ENCODE results near the gene SLC1A3. TPM values are rescaled to one million over a fixed set of nuclear protein-coding genes. Genes with fewer than 3 reads are reported as not detected.

The SLC1A3 gene
- total RNA-seq, 1 experiment from 2014 or later, result 17.0 TPM

DNA sequence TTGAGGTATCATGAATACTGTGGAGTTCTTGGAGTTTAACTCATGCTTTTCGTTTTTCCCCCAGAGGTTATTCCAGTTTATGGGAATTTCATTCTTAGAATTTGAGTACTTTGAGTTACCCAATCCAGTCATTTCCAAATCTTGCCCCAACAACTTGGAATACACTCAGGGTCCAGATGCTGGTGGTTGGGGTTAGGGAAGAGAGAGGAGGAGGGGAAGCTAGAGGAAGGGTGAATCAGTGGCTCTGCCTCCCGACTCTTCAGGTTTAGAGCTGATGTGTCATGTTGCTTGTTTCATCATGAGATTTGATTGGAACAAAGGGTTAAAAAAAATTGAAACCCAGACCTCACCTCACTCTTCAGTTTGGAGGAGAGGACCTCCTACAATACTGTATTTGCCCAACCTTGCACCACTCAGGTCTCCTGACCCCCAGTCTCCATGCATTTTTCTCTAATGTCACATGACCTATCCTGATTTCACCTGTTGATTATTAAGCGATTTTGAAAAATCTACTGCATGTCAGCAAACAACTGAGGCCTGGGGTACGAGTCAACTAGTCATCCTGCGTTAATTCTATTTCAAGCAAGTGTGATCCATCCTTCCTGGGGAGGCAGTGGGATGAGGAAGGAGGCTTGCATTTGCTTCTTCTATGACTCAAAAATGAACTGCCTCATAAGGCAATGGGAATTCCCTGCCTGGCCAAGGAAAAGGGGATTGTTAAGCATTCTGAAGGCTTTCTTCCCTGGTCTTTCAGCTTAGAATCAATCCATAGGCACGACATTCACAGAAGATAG lies 6.2 kb upstream of the SLC1A3 start:
- peak; percentile 35 for DNase-seq (ENCODE audit: low read depth)

DNA sequence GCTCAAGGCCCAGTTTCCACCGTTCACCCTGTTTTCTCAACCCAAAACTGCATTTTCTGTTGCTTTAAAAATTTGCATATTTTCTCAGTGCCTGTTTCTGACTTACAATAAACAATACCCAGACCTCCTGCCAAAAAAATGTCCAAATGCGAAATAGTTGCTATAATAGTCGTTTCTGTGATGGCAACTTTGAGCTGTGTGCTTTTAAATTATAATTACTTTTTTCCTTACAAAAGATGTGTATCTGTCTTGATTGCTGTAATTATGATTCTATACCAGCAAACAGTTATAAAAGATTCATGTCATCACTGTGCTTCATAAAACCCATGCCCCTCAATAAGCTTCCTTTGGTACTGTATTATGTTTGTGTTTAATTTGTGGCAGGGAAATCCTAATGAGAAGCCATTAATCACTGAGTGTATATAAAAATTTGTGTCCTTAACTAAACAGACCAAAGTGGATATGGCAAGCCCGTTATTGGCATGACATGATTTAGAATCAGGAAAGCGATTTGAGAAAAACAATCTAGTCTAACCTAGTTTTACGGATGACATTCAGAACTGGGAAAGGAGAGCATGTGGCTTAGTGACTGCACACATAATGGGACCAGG lies 5.4 kb upstream of the SLC1A3 start:
- DNase-seq (ENCODE audit: low read depth), result peak; percentile 36

DNA sequence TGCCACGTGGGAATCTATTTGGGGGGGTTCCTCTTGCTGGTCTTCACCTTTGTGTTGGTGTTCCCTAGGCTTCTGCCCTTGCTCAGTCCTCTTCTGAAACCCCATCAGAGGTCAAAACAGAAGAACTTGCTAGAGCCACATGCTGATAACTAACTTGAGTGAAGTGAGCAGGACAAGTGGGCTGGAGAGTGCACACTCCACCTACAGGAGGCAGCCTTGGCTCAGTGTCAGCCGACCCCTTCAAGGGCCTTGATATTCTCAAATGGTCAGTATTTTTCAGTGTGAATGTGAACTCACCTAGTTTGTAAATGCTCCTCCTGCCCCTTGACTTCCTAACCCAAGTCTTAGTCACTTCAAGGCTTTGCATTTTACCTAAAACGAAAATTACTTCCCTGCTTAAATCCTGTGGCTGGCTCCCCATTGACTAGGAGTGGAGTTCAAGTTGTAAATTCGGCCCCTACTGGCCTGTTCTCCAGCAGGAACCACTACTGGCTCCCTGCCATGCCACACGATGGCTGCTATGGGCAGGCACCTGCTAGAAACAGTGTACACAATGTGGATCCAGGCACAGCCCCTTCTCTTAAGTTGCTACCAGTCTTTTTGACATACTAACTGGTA lies 3.6 kb upstream of the SLC1A3 start:
- peak; percentile 29 for DNase-seq (ENCODE audit: low read depth)

DNA sequence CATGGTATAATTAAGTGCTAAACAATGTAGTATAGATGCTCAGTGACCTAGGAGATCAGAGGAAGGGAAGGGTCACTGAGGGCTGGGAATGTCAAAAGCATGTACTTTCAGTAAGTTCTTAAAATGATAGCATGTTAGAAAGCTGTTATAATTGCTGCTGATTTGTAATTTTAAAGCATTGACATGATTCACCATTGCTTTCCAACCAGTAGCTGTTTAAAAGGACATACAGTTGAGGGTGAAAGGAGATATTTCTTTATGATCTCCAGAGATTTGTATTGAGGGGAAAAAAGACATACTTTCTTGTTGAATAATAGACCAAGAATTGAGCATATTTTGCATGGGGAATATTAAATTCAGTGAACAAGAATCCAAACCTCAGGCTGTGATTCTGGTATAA lies 1.2 kb upstream of the SLC1A3 start:
- DNase-seq (ENCODE audit: low read depth), result no peak

DNA sequence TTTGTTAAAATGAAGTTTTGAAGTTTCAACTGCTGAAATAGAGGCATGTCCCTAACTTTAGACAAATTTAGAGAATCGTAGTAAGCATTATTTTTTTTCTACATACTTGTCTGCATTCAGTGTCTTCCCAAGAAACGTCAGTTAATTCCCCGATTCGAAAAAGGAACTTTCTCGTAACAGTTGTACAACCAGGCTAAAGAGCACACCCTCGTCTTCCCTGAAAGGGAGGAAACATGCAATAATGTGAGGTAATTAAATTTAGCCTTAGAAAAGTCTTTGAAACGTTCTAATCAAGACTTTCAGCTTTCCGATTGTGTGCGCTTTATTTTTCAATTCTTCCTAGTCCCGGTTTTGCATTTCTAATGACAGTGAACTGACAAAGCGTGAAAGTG lies 374 bp upstream of the SLC1A3 start:
- no peak for DNase-seq (ENCODE audit: low read depth)

DNA sequence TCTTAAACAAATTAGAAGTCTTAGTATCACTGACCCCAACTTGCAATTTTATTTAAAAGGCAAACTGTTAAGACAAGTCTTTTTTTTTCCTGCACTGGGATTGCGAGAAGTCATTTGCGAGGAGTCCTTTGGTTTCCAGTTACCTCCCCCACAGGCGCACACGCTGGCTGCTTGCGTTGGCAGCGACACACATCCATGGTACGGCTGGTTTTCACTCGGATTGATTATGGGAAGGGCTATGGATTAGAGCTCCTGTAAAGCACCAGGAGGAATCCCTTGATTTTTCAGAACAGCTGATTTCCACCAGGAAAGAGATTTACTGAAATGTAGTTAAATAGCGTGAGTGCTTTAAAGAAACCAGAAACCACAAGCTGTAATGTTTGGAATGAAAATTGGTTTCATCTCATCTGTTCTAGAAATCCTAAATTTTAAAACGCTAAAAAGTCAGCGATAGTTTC lies 737 bp downstream of the SLC1A3 start:
- peak; percentile 75 for DNase-seq (ENCODE audit: low read depth)

DNA sequence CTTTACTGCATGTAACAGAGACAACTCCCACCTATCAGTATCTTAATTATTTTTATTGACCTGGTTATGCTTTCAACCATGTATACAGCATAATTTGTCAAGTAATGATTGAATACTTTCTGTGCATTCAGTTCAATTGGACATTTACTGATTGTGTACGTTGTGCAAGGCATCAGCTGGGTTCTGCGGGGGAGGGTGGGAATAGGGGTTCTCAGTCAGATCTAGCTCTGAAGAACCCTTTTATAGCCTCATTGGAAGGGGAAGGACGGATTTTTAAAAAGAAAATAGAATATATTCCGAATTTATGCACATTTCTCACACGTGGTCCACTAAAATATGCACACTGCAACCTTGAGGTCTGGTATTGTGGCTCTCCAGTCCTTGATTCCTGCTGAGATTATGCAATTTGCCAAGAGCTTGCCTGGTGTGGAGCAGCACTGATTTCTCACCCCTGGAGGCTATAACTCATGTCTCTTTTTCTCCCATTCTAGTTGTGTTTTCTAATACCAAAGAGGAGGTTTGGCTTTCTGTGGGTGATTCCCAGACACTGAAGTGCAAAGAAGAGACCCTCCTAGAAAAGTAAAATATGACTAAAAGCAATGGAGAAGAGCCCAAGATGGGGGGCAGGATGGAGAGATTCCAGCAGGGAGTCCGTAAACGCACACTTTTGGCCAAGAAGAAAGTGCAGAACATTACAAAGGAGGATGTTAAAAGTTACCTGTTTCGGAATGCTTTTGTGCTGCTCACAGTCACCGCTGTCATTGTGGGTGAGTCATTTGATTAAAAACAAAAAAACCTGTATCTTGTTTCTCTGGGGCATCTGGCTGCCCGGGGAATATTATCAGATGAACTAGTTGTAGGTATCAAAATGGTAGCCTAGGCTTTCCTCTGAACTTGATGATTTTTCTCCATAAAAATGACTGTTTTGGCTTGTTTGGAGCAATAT lies 1.7 kb downstream of the SLC1A3 start:
- DNase-seq (ENCODE audit: low read depth), result peak; percentile 78

DNA sequence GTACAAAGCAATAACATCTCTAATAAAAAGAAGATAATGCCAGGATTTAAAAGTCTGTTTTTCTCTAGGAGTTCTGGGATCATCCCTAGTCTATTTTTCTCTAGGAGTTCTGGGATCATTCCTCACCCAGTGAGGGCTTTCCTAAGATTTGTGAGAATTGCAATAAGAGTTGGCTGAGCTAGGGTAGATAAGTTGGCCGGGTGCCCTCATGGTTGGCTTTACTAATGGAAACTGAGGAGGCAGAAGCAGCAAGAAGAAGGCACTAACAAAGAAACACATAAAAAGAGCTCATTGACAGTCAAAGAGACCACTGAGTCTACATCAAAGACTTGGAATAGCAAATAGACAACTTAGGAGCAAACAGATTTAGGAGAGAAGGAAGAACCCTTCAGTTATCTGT lies 4.2 kb downstream of the SLC1A3 start:
- DNase-seq (ENCODE audit: low read depth), result no peak

DNA sequence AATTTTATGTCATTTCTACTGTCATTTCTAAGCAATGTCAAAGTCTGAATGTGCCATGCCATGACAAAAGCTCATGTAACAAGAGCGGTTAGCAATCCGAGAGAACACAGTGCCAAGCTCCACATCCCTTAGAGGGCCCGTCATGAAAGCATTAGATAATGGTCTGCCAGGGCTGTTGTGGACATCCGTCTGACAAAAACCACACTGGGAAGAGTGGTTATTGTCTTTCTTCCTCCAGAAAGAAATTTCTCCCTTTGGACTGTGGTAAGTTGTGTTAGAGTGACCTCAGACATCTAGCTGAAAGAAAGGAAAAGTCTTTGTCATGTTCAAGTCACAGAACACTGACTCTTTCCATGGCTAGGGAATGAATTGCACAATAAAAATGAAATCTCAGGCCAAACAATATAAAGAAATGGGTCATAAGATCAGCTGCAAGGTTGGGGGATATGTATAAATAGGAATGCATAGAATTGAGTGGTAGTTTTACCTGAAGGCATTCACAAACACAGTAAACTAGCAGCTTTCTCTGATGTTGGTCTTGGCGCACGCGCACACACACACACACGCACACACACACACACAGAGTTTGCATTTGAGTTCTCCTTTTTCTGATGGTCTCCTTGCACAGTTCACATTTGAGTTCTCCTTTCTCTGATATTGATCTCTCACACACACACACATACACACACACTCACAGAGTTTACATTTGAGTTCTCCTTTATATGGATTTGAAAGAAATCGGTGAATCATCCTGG lies 5.3 kb downstream of the SLC1A3 start:
- DNase-seq (ENCODE audit: low read depth), result no peak

DNA sequence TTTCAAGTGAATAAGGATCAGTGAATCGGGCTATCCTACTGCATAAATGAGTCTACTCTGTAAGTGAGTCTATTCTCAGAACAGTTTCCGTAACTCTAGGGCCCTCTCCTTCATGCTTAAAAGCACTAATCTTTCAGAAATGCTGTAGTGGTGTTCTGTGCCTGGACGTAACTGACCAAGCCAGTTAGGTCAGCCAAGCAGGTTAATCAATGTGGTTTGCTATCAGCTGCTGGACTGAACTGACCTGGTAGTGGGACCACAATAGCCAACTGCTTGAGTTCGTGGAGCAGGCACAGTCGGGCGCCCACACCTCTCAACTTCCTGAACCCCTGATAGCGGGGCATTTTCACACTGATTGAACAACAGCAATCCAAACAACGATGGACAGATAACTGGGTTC lies 6.8 kb downstream of the SLC1A3 start:
- DNase-seq (ENCODE audit: low read depth), result no peak

DNA sequence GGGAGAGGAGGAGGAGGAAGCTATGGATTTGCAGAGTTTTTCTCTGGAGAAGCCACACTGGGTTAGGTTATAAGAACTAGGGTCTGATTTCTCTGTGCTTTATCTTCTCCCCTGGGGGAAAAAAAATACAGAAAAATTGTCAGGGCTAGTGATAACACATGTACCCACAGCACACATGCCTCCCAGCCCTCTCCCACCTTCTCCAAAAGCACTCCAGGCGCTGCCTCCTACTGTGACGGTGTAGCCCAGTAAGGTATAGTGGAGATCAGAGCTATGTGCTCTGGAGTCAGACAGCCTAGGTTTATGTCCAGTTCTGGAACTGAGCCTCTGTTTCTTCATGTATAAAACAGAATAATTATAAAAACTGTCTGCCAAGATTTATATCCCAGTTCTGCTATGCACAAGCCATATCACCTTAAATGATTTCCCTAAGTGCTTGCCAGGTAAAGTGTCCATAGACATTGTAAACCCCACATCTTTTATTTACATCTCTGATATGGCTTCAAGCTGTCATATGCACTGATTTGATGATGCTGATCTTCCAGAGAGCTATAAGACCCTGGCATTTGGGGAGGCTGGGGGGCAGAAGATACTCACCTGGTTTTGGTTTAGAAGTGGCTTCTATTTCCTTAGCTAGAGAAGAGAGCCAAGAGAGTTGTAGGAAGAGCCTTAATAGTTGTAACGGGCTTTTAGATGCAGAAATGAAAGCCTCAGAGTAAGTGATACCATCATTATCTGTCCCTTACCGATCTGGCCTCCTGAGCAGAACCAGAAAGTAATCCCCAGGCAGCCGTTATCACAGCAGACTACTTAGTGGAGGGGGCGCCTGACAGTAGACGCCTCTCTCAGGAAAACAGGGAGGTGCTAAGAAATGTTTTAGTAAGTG lies 7.6 kb downstream of the SLC1A3 start:
- DNase-seq (ENCODE audit: low read depth), result no peak

DNA sequence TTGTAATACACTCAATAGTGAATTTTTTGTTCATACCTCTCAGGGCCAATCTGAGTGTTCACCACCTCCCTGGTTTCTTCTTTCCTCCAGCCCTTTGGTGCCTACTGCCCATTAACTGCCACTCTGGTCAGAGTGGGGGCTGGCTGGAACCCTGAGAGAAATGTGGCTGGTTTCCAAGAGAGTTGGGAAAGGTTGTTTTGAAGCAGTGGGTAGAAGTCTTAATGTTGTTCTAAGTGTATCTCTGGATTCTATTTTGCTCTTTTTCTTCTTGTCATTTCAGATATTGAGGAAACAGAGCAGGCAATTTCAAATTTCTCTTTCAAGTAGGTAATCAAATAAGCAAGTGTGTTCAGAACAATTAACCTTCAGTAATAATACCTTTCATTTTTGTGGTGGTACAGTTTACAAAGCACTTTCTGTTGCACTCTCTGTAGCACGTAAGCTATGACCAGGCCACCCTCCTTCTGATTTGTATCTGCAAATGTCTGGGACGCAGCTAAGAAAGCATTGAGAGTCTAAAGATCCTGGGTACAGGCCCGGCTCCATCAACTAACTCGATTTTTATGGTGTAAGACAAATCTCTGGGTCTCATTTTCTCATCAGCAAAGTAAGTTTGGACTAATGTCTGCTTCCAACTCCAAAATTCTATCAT lies 8.4 kb downstream of the SLC1A3 start:
- no peak for DNase-seq (ENCODE audit: low read depth)

DNA sequence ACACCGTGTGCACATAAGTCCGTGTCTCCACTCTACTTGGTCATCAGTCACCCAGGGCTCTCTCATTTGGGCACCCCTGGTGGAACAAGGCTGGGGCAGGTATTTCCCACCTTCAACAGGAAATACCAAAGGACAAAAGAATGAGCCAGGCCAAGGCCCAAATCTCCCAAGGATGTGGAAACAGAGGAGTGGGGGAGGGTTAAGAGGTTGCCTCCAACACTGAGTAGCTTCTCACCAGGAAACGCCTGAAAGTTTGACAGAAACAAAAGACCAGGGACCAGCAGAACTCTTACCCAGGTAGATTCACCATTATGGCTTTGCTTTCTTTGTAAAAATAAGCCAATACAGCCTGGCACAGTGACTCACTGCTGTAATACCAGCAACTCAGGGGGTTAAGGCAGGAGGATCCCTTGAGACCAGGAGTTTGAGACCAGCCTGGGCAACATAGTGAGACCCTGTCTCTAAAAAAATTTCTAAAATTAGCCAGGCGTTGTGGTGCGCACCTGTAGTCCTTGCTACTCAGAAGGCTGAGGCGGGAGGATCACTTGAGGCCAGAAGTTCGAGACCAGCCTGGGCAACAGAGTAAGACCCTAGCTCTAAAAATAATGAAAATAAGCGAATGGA lies 12.7 kb downstream of the SLC1A3 start:
- DNase-seq (ENCODE audit: low read depth), result peak; percentile 18

DNA sequence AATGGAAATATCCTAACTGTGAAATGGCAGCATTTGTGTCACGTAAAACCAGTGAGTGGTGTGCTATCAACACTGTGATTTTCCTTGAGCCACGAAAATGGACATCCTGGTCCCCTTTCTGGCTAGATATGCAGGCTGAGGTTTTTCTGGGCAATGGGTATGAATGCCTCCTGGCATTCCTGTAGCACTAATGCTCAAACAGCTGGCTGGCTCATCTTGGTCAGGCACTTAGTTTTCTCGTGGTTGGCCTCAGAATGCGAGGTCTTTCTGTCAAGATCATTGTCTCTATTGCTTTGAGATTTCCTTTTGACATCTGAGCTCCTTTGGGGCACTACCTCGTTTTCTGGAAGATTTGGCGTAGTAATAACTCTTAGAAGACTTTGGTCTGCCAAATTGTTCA lies 15.6 kb downstream of the SLC1A3 start:
- DNase-seq (ENCODE audit: low read depth), result no peak

DNA sequence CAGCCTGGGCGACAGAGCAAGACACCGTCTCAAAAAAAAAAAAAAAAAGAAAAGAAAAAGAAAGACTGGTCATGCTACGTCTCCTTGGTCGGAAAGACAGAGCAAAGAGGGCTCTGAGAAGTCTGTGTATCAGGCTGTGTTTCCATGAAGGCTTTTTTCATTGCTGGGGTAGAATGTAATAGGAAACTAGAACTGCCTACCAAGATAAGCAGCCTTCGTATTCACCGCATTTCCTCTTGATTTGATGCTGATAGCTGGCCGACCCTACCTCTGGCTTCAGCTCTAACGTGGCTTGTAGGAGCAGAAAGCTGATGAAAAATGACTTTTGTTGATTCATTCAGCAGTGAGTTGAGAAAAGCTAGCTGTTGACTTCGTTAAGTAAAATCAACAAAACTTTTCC lies 17.4 kb downstream of the SLC1A3 start:
- no peak for DNase-seq (ENCODE audit: low read depth)

DNA sequence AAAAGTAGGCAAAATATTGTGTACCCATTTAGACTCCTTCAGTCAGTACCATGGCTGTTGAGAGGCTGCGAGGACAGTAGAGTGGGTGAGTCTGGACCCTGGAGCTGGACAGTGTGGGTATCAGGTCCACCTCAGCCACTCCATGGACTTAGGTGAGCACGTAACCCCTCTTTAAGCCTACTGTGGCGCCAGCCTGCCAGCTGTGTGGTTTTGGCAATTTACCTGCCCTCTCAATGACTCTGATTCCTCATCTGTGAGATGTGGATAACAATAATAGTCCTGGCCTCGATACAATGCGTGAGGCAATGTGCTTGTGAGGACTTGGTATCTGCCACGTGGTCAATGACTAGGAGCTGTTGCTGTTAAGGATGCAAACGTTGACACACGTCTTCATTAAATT lies 17.9 kb downstream of the SLC1A3 start:
- no peak for DNase-seq (ENCODE audit: low read depth)

DNA sequence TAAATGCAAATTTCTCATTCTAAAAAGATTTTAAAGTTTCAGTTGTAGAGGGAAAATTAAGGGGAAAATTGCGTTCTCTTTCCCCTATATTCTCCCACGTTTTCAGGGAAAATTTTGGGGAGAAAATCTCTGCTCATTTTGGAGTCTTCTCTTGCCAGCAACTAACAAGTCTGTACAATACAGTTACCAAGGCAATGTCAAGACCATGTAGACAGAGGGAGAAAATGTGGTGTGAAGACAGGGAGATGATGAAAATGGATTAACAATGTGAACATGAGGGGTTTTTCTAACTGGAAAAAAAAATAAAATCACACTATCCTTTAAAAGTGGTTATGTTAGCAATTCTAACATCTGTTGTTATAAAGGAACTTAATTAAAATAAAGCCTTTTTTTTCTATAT lies 22.3 kb downstream of the SLC1A3 start:
- DNase-seq (ENCODE audit: low read depth), result no peak

DNA sequence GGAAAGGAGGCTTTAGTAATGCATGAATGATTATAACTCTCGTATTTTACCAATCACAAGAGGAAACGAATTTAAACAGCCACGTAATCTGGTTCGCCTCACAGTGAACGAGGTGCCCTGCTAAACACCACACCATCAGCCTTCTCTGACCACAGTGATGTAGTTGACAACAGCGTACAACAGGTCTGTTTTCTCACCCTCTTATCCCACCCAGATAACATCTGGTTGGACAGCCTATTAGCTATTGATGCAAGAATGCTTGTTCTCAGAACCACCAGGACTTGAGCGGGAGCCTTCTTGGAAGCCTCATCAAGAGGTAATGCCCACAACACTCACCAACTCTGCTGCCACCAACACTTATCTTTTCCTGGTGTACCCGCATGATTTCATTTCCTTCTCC lies 23.3 kb downstream of the SLC1A3 start:
- DNase-seq (ENCODE audit: low read depth), result no peak

All from M059J (cell line).